Thyroid gland (tissue), 4 donors: ENCODE measurements around the gene CSAD. TPM values are rescaled to one million over a fixed set of nuclear protein-coding genes. Genes with fewer than 3 reads are reported as not detected.

Source experiments
- DNase-seq, 2 donors: peaks; one replicate each; pipeline ENCODE4 v3.0.0-alpha.2; 2019
- H3K27ac ChIP-seq, 3 donors: fragments of 200-600 bp; sonication (generic); 1 replicate in 2 of 3; 2 replicates in 1 of 3; pipeline ENCODE4 v1.5.1; 2016 to 2019; ENCODE audit warnings: mild to moderate bottlenecking in 1 of 3, moderate library complexity in 1 of 3
- H3K27me3 ChIP-seq: fragments of 200-600 bp; sonication (generic); one replicate; pipeline ENCODE4 v1.5.1; 2019
- H3K36me3 ChIP-seq, 2 donors: fragments of 200-600 bp; sonication (generic); one replicate each; pipeline ENCODE4 v1.5.1; 2016 to 2019
- H3K4me1 ChIP-seq, 2 donors: fragments of 200-600 bp; sonication (generic); one replicate each; pipeline ENCODE4 v1.5.1; 2017 to 2019
- H3K4me3 ChIP-seq, 3 donors: fragments of 200-600 bp; sonication (generic); replicated peaks in 1 of 3; 1 replicate in 2 of 3; 2 replicates in 1 of 3; pipeline ENCODE4 v1.5.1; 2016; ENCODE audit warnings: mild to moderate bottlenecking in 1 of 3
- H3K9me3 ChIP-seq: fragments of 200-600 bp; sonication (generic); one replicate; pipeline ENCODE4 v1.5.1; 2017
- CTCF ChIP-seq, 6 experiments: fragments of 200-600 bp in 3 of 6; fragments of 450-650 bp in 3 of 6; sonication (generic) in 3 of 6; IDR thresholded peaks; one replicate each; pipeline ENCODE4 v1.5.1; 2016 to 2019; ENCODE audit warnings: antibody characterized with exemption in 6 of 6, mild to moderate bottlenecking in 2 of 6, inconsistent platforms in 1 of 6, moderate library complexity in 1 of 6
- POLR2A ChIP-seq, 2 donors: fragments of 450-650 bp; IDR thresholded peaks; one replicate each; pipeline ENCODE4 v1.6.1; 2017; ENCODE audit warnings: antibody characterized with exemption in 2 of 2, mild to moderate bottlenecking in 2 of 2, moderate library complexity in 1 of 2
- WGBS, 2 donors: methylation state at CpG; one replicate each; pipeline ENCODE4 v1.1.5; 2017; 5-methylcytosine and 5-hydroxymethylcytosine counted together
- intact Hi-C: fragments of 100-400 bp; cut with DNase I; formaldehyde crosslinking; loops from one replicate; pipeline ENCODE4 v1.15.1; 2023
- total RNA-seq, 4 donors: library from RNA; depleted of rRNA; stranded (reverse); fragments of >200 nt; gene quantifications; one replicate each; pipeline ENCODE4 v1.2.3, GENCODE V29; 2016

The CSAD gene
- total RNA-seq, 4 donors from 2014 or later: 20.6 to 39.7 (median 25.2) TPM

- no peaks in the 10 kb centered on the region for H3K4me1 ChIP-seq
- H3K27ac ChIP-seq: no peak overlapping the region
- no peak for DNase-seq
- intact Hi-C loops: no loop called here
- no peak for TF ChIP-seq CTCF (IDR thresholded peaks at IDR 0.05)
- no peak for TF ChIP-seq POLR2A (IDR thresholded peaks at IDR 0.05)
- H3K27me3 ChIP-seq: no peaks in the 10 kb centered on the region
- H3K36me3 ChIP-seq: no peaks in the 10 kb centered on the region
- WGBS, 2 donors: 94% methylated on average over 6 of the region's 6 CpGs
- no peaks in the 10 kb centered on the region for H3K9me3 ChIP-seq
- no peak overlapping the region for H3K4me3 ChIP-seq
Observed at GRCh38 chr12:53151039-53151438, 29.7 kb downstream of the CSAD start.

GRCh38 chr12:53147653-53148052 is 33.1 kb downstream of the CSAD start:
- intact Hi-C loops: no loop called here
- Histone ChIP-seq H3K27me3 (no peaks in the 10 kb centered on the region), H3K27ac (no peak overlapping the region), H3K9me3 (no peaks in the 10 kb centered on the region), H3K4me3 (no peak overlapping the region), H3K4me1 (no peaks in the 10 kb centered on the region), H3K36me3 (no peaks in the 10 kb centered on the region)
- WGBS, 2 donors: 88 to 91% methylated on average over 15 of the region's 15 CpGs
- TF ChIP-seq POLR2A (IDR thresholded peaks at IDR 0.05) (no peak), CTCF (IDR thresholded peaks at IDR 0.05) (no peak)
- no peak for DNase-seq

GRCh38 chr12:53147181-53147580 is 33.5 kb downstream of the CSAD start:
- intact Hi-C loops: no loop called here
- Histone ChIP-seq H3K4me1 (no peaks in the 10 kb centered on the region), H3K36me3 (no peaks in the 10 kb centered on the region), H3K4me3 (no peak overlapping the region), H3K27me3 (no peaks in the 10 kb centered on the region), H3K9me3 (no peaks in the 10 kb centered on the region), H3K27ac (no peak overlapping the region)
- no peak for DNase-seq
- no peak for TF ChIP-seq CTCF (IDR thresholded peaks at IDR 0.05)
- TF ChIP-seq POLR2A (IDR thresholded peaks at IDR 0.05): no peak
- WGBS, 2 donors: 87% methylated on average over 5 of the region's 5 CpGs

- WGBS, 2 donors: 85 to 94% methylated on average over 5 of the region's 5 CpGs
- DNase-seq: no peak
Observed at GRCh38 chr12:53145383-53146260, 35.1 kb downstream of the CSAD start.

More at GRCh38 chr12:53145383-53146260, 35.1 kb downstream of the CSAD start:
- Histone ChIP-seq H3K4me1 (no peaks in the 10 kb centered on the region), H3K36me3 (no peaks in the 10 kb centered on the region), H3K27me3 (no peaks in the 10 kb centered on the region), H3K9me3 (no peaks in the 10 kb centered on the region), H3K27ac (no peak overlapping the region), H3K4me3 (no peak overlapping the region)
- TF ChIP-seq POLR2A (IDR thresholded peaks at IDR 0.05) (no peak), CTCF (IDR thresholded peaks at IDR 0.05) (no peak)
- intact Hi-C loops: no loop called here
